ENCODE results near the gene LMTK2. TPM values are rescaled to one million over a fixed set of nuclear protein-coding genes. Genes with fewer than 3 reads are reported as not detected.

Gene LMTK2
- total and polyA plus RNA-seq, 3 donors from 2014 or later = 16.1 to 36.1 (median 35.5) TPM

- no peak overlapping the region for H3K27ac ChIP-seq
- intact Hi-C loops (cut with DNase I; ENCODE audit: low total_unique reads) = loop anchor here (10.0 kb wide), 1 partner anchor 59 kb away; the partner anchor contains the start of gene LMTK2
- H3K4me1 ChIP-seq = peaks cover 6% of the 10 kb centered on the region
- H3K9me3 ChIP-seq = no peaks in the 10 kb centered on the region
- peak; percentile 26 for DNase-seq
- H3K4me3 ChIP-seq = no peak overlapping the region
- TF ChIP-seq POLR2A (IDR thresholded peaks at IDR 0.05) = no peak
- TF ChIP-seq CTCF (IDR thresholded peaks at IDR 0.05) = no peak
- WGBS, 2 donors = 77 to 79% methylated on average over 16 of the region's 16 CpGs
- no peaks in the 10 kb centered on the region for H3K27me3 ChIP-seq
- no peaks in the 10 kb centered on the region for H3K36me3 ChIP-seq (ENCODE audit: low read depth, missing control alignments)
Observed at GRCh38 chr7:98163704-98164494, 57.2 kb downstream of the LMTK2 start.

DNA sequence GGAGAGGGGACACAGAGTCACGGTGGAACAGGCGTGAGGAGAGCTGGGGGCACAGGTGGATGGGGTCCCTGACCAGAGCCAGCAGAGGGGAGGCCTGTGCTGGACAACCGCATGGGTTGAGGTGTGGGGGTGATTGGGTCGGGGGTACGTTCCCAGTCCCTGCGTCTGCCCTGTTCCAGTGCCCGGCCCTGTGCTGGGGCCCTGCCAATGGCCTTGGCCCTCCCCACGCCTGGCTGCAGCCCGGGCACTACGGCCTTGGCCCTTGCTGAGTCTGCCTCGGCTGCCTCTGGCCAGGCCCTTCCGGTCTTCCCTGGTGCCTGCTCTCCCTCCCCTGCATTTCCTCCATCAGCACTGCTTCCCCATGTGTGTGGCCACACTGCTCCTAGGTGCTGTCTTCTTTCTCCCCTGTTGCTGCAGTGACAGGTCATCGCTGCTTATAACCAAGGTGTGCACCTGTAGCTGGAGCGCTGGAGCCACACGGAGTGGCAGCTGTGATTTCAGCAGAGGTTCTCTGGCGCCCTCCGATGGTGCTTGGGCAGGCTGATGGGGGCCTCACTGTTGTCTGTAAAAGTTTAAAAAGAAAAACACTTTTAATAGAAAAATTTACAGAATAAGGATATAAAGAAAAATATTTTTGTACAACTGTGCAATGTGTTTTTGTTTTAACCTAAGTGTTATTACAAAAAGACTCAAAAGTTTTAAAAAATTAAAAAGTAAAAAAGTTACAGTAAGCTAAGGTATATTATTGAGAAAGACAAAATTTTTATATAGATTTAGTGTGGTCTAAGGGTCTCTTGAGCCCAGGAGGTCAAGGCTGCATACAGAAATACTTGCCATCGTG is 59.4 kb downstream of the LMTK2 start:
- no peaks in the 10 kb centered on the region for H3K27me3 ChIP-seq
- no peaks in the 10 kb centered on the region for H3K9me3 ChIP-seq
- intact Hi-C loops (cut with DNase I; ENCODE audit: low total_unique reads) = loop anchor here (5.0 to 10.0 kb wide), 2 partner anchors 61 to 144 kb away; partner anchors contain the start of gene LMTK2
- H3K36me3 ChIP-seq (ENCODE audit: low read depth, missing control alignments) = no peaks in the 10 kb centered on the region
- 68% methylated on average over 14 to 17 of the region's 18 CpGs for WGBS, 2 donors
- H3K27ac ChIP-seq = no peak overlapping the region
- peaks cover 12% of the 10 kb centered on the region for H3K4me1 ChIP-seq
- H3K4me3 ChIP-seq = no peak overlapping the region
- peak; percentile 76 for DNase-seq
- TF ChIP-seq POLR2A (IDR thresholded peaks at IDR 0.05) = no peak
- peak; percentile 33 to 71 (median 52) for TF ChIP-seq CTCF (IDR thresholded peaks at IDR 0.05)

DNA sequence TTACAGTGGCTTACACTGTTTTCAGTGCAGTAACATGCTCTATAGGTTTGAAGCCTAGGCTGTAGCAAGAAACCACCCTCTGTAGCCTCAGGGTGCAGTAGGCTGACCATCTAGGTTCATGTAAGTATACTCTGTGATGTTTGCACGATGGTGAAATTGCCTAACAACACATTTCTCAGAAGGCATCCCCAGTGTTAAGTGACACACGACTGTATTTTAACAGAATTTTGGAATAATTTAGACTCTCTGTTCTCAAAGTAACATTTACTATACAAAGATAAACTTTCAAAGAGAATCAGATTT is 60.0 kb downstream of the LMTK2 start:
- Histone ChIP-seq H3K27me3 (no peaks in the 10 kb centered on the region), H3K36me3 (ENCODE audit: low read depth, missing control alignments) (no peaks in the 10 kb centered on the region), H3K4me1 (peaks cover 12% of the 10 kb centered on the region), H3K9me3 (no peaks in the 10 kb centered on the region), H3K4me3 (no peak overlapping the region), H3K27ac (no peak overlapping the region)
- 63 to 82% methylated on average over 2 of the region's 2 CpGs for WGBS, 2 donors
- intact Hi-C loops (cut with DNase I; ENCODE audit: low total_unique reads) = loop anchor here (5.0 to 10.0 kb wide), 2 partner anchors 62 to 144 kb away; partner anchors contain the start of gene LMTK2
- DNase-seq = no peak
- no peak for TF ChIP-seq POLR2A (IDR thresholded peaks at IDR 0.05)
- TF ChIP-seq CTCF (IDR thresholded peaks at IDR 0.05) = no peak

GRCh38 chr7:98167653-98168052 is 61.0 kb downstream of the LMTK2 start:
- no peak for TF ChIP-seq CTCF (IDR thresholded peaks at IDR 0.05)
- WGBS, 2 donors = 92 to 94% methylated on average over 15 of the region's 15 CpGs

More at GRCh38 chr7:98167653-98168052, 61.0 kb downstream of the LMTK2 start:
- intact Hi-C loops (cut with DNase I; ENCODE audit: low total_unique reads) = loop anchor here (5.0 to 10.0 kb wide), 2 partner anchors 63 to 145 kb away; partner anchors contain the start of gene LMTK2
- H3K4me3 ChIP-seq = no peak overlapping the region
- DNase-seq = no peak
- H3K36me3 ChIP-seq (ENCODE audit: low read depth, missing control alignments) = no peaks in the 10 kb centered on the region
- H3K27ac ChIP-seq = no peak overlapping the region
- H3K9me3 ChIP-seq = no peaks in the 10 kb centered on the region
- no peaks in the 10 kb centered on the region for H3K27me3 ChIP-seq
- H3K4me1 ChIP-seq = peaks cover 12% of the 10 kb centered on the region
